Activated CD8-positive, alpha-beta T cell treated with anti-CD3 and anti-CD28 coated beads for 36 hours (primary cell): ENCODE data around the gene LRTM2. TPM values are rescaled to one million over a fixed set of nuclear protein-coding genes. Genes with fewer than 3 reads are reported as not detected.

ENCODE experiments used
- ATAC-seq: fragments of 200-7000 bp; cut with Tn5 transposase; one replicate; pipeline ENCODE4 v1.10.0; 2021; ENCODE audit warnings: mild to moderate bottlenecking, moderate library complexity
- CTCF ChIA-PET: fragments of 350-600 bp; sonication (Branson Sonifier 250); formaldehyde crosslinking; loops from one replicate; lab custom pipeline; 2021; ENCODE audit warnings: antibody characterized with exemption; lab: Charles Lee
- POLR2A ChIA-PET: fragments of 350-600 bp; sonication (Branson Sonifier 250); formaldehyde crosslinking; loops from one replicate; lab custom pipeline; 2021; ENCODE audit warnings: antibody characterized with exemption; lab: Charles Lee
- DNase-seq: peaks from one replicate; pipeline ENCODE4 v3.0.0-alpha.2; 2020
- H3K27ac Mint-ChIP-seq: one replicate; pipeline ENCODE4 v1.8.0; 2021; ENCODE audit warnings: mild to moderate bottlenecking, mixed read lengths
- H3K27me3 Mint-ChIP-seq: one replicate; pipeline ENCODE4 v1.8.0; 2021; ENCODE audit warnings: mixed read lengths
- H3K36me3 Mint-ChIP-seq: one replicate; pipeline ENCODE4 v1.8.0; 2021; ENCODE audit warnings: low read depth, mixed read lengths
- H3K4me1 Mint-ChIP-seq: one replicate; pipeline ENCODE4 v1.8.0; 2021; ENCODE audit warnings: low read depth, mixed read lengths
- H3K4me3 Mint-ChIP-seq: one replicate; pipeline ENCODE4 v1.8.0; 2021; ENCODE audit warnings: mild to moderate bottlenecking, moderate library complexity, mixed read lengths
- H3K9me3 Mint-ChIP-seq: one replicate; pipeline ENCODE4 v1.8.0; 2021; ENCODE audit warnings: mixed read lengths
- intact Hi-C: fragments of 100-400 bp; cut with micrococcal nuclease; formaldehyde crosslinking; loops from one replicate; pipeline ENCODE4 v1.10.0; 2022
- total RNA-seq, 2 experiments: library from RNA; stranded (reverse); gene quantifications; one replicate each; pipeline ENCODE4 v1.2.3, GENCODE V29; 2021
- TF ChIP-seq, protein P1 (sequence below): fragments of 200-600 bp; IDR thresholded peaks from one replicate; pipeline ENCODE4 v1.8.0; 2022; ENCODE audit warnings: antibody characterized with exemption, mild to moderate bottlenecking

LRTM2 gene
- total RNA-seq, 2 experiments from 2014 or later: not detected

DNA sequence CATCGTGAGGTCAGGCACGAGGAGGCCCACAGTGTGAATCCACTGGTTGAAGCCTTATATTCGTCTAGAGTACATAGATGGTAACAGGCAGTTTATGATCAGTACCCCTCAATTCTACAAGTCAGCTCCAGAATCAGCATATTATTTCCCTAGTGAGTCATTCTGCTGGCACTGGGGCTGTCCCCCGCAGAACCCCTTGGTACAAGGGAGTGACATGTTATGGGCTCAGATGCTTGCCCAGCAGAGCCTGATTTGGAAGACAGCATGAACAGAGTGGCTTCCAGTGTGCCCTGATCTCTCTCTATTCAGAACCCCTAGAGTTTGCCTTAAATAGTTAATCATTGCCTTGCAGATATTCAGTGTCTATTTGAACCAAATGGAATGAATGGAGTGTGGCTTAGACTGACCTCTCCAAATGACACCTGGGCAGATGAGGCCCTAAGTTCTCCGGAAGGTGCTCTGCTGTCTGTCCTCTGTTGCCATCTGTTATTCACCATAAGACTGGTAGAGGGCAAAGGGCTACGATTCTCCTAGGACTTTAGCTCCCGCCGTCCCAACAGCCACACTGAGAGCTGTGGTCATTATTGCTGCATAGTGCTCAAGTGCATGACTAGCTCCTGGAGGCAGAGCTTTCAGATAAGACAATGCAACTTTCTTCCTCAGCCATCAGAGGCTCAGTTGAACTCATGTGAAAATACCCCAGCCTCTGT, 57.0 kb downstream of the LRTM2 start:
- ATAC-seq: peak; percentile 55
- no peaks in the 10 kb centered on the region for H3K4me1 Mint-ChIP-seq
- no peaks in the 10 kb centered on the region for H3K9me3 Mint-ChIP-seq

DNA sequence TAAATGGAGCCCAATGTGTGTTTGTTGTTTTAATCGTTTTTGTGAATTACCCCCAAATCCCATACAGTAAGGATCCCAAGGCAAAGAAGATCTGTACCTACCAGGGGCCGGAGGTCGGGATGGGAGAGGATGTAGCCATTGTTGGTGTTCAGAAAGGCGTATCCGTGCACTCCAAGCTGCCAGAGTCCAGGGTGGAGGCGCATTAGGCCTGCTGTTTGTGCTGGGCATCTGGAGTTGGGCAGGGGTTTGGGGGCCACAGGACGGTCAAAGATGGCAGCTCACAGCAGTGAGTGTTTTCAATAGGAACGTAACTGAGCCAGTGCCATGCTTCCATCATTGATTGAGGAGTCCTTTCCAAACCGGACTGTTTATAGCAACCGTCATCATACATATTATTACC, 57.8 kb downstream of the LRTM2 start:
- intact Hi-C loops: no loop called here
- no peaks in the 10 kb centered on the region for H3K27me3 Mint-ChIP-seq
- ChIA-PET POLR2A (no interaction called here), CTCF (no interaction called here)
- DNase-seq (no peak), ATAC-seq (no peak)
- H3K36me3 Mint-ChIP-seq: no peaks in the 10 kb centered on the region
- H3K4me3 Mint-ChIP-seq: no peak overlapping the region
- no peaks in the 10 kb centered on the region for H3K9me3 Mint-ChIP-seq
- no peak overlapping the region for H3K27ac Mint-ChIP-seq
- no peaks in the 10 kb centered on the region for H3K4me1 Mint-ChIP-seq
- TF ChIP-seq, protein P1, sequence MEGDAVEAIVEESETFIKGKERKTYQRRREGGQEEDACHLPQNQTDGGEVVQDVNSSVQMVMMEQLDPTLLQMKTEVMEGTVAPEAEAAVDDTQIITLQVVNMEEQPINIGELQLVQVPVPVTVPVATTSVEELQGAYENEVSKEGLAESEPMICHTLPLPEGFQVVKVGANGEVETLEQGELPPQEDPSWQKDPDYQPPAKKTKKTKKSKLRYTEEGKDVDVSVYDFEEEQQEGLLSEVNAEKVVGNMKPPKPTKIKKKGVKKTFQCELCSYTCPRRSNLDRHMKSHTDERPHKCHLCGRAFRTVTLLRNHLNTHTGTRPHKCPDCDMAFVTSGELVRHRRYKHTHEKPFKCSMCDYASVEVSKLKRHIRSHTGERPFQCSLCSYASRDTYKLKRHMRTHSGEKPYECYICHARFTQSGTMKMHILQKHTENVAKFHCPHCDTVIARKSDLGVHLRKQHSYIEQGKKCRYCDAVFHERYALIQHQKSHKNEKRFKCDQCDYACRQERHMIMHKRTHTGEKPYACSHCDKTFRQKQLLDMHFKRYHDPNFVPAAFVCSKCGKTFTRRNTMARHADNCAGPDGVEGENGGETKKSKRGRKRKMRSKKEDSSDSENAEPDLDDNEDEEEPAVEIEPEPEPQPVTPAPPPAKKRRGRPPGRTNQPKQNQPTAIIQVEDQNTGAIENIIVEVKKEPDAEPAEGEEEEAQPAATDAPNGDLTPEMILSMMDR: no peak

More for the DNA sequence above, 57.0 kb downstream of the LRTM2 start:
- peak; percentile 20 for DNase-seq
- Mint-ChIP-seq H3K36me3 (no peaks in the 10 kb centered on the region), H3K27me3 (no peaks in the 10 kb centered on the region), H3K27ac (no peak overlapping the region), H3K4me3 (no peak overlapping the region)
- CTCF ChIA-PET: no interaction called here
- TF ChIP-seq, protein P1: no peak
- intact Hi-C loops: no loop called here
- POLR2A ChIA-PET: no interaction called here

DNA sequence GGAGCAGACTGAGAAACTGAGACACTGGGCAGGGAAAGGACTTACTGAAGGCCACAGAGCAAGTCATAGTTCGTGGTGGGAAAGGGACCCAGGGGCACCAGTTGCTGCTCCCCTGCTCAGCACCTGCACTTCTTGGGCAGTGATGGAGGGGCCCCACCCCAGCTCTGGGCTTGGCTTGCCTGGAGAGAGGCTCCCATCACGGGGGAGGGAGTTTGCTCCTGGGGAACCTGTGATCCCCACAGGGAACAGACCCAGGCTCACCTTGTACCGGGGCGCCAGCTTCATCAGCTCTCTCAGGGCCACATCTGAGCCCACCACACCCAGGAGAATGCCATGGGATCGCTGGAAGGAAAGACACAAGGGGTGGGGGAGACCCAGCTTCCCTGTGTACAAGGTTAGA, 58.3 kb downstream of the LRTM2 start:
- ChIA-PET POLR2A (no interaction called here), CTCF (no interaction called here)
- Mint-ChIP-seq H3K27me3 (no peaks in the 10 kb centered on the region), H3K4me3 (no peak overlapping the region), H3K36me3 (no peaks in the 10 kb centered on the region), H3K4me1 (no peaks in the 10 kb centered on the region), H3K9me3 (no peaks in the 10 kb centered on the region), H3K27ac (no peak overlapping the region)
- DNase-seq (no peak), ATAC-seq (no peak)
- intact Hi-C loops: no loop called here
- TF ChIP-seq, protein P1: no peak

DNA sequence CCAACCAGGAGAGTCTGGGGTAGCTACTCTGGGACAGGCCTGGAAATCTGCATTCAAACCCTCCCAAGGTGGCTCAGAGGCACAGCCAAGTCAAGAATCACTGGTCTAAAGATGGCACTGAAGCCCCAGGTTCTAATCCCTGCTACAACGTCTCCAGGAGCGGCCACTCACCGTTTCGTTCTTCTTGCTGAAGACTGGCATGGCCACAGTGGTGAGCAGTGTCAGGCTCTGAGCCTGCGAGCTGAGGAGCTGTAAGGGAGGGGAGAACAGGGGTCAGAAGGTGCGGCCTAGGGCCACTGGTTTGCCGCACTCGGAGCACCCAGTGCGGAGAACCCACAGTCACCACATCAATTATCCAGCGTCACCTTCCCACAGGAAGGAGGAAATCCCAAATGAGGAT, 59.3 kb downstream of the LRTM2 start:
- no peaks in the 10 kb centered on the region for H3K4me1 Mint-ChIP-seq
- no peaks in the 10 kb centered on the region for H3K27me3 Mint-ChIP-seq
- ATAC-seq (no peak), DNase-seq (no peak)
- H3K4me3 Mint-ChIP-seq: no peak overlapping the region
- POLR2A ChIA-PET: no interaction called here
- CTCF ChIA-PET: interaction anchor here (1.0 kb wide), 1 partner anchor 60 kb away, joined by 3 read pairs; no protein-coding TSS in a partner anchor
- no peaks in the 10 kb centered on the region for H3K9me3 Mint-ChIP-seq
- no peak overlapping the region for H3K27ac Mint-ChIP-seq
- TF ChIP-seq, protein P1: no peak
- H3K36me3 Mint-ChIP-seq: no peaks in the 10 kb centered on the region
- intact Hi-C loops: no loop called here

DNA sequence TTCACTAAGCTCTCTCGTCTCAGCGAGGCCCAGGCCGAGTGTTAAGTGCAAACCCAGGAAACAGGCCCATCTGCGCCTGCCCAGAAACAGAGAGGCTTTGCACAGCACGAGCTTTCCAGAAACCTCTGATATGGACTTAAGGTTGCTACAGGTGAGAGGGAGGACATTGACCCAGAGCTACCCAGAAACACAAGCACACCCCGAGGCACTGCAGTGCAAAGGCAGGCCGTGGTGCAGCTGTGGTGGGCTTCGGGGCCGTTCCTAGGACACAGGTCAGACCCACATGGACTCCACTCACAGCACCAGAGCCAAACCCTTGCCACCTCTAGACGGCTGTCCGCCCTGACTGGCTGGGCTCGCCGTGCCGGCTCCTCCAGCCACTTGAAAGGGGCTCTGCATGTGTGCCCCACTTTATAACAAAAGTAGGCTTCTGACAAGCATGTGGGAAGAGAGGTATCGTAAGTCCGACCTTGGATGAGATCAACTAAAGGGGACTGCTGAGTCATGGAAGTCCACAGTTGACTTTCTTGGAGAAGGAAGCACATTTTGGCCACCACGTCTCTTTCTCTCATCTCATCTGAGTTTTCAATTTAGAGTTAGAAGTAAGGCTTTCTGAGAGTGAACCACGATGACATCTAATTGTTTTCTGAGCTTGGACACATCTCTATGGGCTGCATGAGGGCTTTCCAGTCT, 59.9 kb downstream of the LRTM2 start:
- Mint-ChIP-seq H3K4me3 (no peak overlapping the region), H3K9me3 (no peaks in the 10 kb centered on the region), H3K36me3 (no peaks in the 10 kb centered on the region), H3K27ac (no peak overlapping the region), H3K4me1 (no peaks in the 10 kb centered on the region), H3K27me3 (no peaks in the 10 kb centered on the region)
- DNase-seq: no peak
- ChIA-PET POLR2A (no interaction called here), CTCF (interaction anchor here (1.0 kb wide), 1 partner anchor 59 kb away, joined by 3 read pairs; no protein-coding TSS in a partner anchor)
- no peak for ATAC-seq
- intact Hi-C loops: no loop called here
- TF ChIP-seq, protein P1: no peak
